GM21529 (cell line): ENCODE measurements around the gene RIMBP2.

ENCODE experiments used
- ATAC-seq: cut with Tn5 transposase; IDR thresholded peaks from one replicate; pipeline ENCODE4 v1.9.1; 2021; ENCODE audit not compliant: unreplicated experiment

RIMBP2 gene

DNA sequence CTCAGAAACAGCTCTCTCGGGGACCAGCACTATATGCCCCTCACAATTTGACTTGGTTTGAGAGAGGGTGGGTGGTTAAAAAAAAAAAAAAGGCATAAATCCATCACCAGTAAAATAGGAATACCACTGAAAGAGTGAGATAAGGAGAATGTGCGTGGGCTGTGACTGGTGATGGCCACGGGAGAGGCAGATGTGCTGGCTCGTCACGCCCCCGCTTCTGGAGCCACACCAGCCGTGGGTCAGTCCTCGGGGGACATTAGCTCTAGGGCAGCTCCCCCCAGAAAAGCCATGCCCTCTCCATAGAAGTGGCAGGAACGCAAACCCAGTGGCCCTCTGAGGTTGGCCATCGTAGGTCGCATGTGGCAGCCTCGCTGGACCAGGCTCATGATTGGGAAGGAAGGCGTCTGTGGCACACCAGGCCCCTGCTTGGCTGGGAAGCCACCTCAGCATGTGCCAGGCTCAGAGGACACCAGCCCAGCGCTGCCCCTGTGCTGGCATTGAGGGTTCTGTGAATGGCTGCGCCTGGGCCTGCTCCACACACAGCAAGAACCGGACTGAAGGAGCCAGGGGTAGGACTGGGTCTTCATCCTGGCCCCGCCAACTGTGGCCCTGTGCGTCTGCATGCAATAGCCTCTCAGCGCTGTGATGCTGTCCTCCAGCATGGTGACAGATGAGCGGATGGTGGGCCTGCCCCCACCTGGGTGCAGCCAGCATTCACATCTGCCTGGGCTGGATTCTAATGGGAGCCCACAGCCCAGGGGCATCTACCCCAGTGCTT is 267.9 kb downstream of the RIMBP2 start:
- no peak for ATAC-seq

GRCh38 chr12:130447655-130447965 is 268.5 kb downstream of the RIMBP2 start:
- ATAC-seq: no peak

DNA sequence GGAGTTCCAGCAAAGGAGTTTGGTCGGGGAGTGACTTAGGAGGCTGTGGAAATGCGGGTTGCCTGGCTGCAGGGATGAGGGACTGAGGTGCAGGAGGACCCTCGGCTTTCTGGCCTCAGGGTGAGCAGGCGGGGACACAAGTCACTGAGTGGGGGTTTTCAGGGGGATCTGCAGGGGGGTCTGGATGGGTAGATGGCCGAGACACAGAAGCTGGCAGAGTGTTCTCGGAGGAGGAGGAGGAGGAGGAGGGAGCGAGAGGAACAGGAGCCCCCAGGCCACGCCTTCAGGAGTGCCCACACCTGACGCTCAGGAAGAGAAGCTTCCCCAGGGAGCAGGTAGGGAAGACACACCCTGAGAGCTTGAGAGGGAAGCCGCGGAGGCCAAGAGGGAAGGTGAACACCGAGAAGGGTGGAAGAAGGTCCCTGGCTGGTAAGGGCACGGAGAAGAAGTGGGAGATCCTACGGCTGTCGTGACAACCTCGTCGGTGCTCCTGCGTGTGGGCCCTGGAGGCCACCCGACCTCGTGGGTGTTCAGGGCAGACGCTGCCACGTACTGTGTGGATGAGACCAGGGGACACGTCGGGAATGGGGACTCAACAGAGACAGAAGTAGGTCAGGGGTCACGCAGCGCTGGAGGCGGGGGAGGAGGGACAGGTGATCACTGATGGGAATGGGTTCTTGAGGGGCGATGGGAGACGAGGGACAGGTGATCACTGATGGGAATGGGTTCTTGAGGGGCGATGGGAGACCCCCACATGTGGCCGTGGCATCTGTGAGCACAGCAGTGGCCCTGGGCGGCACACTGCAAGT is 269.0 kb downstream of the RIMBP2 start:
- no peak for ATAC-seq

- ATAC-seq: no peak
Measured at GRCh38 chr12:130444986-130445385, 271.1 kb downstream of the RIMBP2 start.

DNA sequence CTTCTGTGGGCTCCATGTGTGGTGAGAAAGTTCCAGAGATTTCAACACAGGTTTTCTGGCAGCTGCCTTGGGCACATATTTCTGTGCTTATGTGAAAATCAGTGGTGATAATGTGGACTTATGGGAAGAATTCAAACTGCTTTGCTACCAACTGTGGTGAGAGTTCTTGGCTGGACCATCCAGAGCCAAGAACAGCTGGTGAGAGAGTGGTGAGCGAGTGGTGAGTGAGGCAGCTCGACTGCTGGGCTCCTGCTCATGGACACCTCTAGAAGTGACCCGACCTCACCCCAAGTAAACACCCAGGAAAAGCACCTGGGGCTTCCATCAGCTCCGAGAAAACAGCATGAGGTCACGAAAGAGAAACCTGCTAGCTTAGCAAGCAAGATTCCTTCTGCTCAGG is 272.0 kb downstream of the RIMBP2 start:
- no peak for ATAC-seq

DNA sequence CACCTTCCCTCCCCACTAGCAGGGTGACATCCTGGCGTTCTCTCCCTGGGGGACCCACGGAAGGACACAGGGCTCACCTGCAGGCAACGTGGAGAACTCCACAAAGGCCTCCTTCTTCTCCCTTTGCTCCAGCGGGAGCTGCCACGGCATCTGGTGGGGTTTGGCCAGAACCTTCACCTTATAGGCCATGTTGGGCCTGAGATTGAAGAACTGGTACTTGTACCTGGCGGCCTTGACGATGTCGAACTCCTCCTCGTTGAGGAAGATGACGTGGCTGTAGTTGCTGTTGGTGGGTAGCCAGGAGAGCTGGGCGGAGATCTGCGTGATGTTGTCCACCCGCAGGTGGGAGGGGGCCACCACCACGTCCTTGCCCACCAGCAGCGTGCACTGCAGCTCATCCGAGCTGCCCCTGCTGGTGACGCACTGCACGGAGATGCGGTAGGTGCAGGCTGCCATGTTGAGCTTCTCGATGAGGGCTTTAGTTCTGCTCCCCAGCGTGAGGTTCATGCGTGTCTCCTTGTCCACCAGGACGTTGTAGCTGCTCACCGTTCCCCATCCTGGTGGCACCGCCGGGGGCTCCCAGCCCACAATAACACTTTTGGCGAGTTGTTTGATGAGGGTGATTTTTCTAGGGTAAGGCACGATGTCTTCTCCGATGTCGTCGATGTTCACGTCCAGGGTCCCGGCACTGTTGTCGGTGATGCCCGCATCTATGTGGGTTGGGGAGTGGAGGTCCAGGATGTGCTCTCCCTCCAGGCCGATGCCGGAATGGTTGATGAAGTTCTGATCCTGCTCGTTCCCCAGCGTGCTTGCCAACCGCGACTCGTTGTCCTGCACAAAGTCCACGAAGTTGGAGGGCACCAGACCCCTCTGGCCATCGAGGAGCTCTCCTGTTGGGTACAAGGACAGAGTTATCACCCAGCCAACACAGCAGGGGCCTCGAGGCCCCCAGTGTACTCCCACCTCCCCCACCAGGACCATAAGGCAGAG is 274.0 kb downstream of the RIMBP2 start:
- no peak for ATAC-seq

DNA sequence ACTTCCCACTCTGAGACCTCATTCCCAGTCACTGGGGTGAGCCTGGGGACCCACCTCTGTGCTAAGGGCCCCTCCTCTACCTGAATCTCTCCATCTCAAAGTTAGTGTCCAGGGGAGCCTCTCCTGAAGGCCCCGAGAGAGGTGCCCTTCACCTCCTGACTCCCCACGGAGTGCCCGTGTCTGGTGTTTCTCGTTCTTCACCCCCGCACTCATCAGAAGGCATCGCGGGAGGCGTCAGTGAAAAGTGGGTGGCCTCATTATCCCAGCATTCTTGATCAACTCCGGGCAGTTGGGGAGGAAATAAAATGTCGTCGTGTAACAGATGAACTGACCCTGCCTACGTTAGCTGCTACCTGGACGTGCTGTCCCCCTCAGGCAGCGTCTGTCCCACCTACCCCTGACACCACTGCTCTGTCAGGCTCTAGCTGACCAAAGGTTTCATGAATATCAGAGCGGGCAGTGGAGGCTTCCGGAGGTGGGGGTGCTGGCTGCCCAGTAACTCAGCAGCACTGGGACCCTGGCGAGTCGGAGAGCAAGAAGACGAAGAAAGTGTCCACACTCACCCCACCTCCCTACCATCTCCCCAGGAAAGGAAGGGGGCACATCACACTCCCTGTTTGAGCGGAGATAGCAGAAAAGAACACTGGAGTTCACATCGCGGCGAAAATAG is 275.6 kb downstream of the RIMBP2 start:
- no peak for ATAC-seq

DNA sequence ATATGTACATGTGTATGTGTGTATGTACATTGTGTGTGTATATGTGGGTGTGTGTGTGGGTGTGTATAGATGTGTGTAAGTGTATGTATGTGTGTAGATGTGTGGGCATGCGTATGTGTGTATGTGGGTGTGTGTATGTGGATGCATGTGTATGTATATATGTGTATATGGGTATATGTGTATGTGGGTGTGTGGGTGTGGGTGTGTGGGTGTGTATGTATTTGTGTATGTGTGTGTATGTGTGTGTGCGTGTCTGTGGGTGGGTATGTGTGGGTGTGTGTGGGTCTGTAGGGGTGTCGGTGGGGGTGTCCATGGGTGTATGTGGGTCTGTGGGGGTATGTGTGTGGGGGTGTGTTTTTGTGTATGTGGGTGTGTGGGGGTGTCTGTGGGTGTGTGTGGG is 276.8 kb downstream of the RIMBP2 start:
- no peak for ATAC-seq

- no peak for ATAC-seq
Measured at GRCh38 chr12:130438711-130439110, 277.4 kb downstream of the RIMBP2 start.

DNA sequence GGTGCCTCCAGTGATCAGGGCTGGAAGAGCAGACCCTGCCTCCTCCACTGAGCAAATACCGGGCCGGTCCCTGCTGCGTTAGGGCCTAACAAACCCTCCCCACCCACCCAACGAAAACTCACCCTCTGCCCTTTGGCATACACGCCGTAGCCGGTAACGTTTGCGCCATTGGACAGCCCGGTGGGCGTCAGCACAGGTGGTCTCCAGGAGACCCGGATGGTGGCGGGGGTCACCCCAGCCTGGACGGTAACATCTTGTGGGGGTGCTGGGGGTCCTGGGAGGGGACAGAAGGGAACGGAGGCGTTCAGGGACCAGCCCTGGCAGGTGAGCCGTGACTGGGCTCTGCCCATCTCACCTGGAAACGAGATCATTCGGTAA is 277.9 kb downstream of the RIMBP2 start:
- ATAC-seq: no peak

DNA sequence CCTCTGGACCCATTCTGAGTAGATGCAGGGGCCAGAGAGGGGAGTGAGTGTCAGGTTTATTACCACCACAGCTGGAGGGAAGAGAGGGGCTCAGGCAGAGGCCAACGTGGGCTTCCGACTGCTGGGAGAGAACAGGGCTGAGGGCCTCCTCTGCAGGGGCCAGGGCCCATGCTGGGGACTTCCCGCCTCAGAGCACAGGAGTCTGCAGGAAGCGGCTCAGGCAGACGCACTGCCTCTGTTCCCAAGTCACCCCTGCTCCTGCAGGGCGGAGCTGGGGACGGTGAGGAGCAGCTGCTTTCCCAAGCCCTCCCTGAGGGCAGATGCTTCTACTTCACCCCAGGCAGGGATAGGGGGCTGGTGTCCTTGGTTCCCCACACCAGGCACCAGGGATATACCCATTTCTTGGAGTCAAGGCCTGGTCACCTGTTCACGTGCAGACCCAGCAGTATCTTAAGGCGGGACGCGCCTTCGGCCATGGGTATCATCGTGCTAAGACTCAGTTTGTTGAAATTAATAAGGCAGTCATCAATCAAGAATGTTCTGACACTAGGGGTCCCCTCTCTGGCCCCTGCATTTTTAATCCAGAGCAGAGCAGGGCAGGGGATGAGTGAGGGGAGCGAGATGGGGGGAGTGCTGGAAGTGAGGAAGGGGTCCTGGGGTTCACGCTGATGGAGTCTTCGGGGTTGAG is 278.4 kb downstream of the RIMBP2 start:
- ATAC-seq: no peak

- no peak for ATAC-seq
Measured at GRCh38 chr12:130436741-130437501, 279.2 kb downstream of the RIMBP2 start.

DNA sequence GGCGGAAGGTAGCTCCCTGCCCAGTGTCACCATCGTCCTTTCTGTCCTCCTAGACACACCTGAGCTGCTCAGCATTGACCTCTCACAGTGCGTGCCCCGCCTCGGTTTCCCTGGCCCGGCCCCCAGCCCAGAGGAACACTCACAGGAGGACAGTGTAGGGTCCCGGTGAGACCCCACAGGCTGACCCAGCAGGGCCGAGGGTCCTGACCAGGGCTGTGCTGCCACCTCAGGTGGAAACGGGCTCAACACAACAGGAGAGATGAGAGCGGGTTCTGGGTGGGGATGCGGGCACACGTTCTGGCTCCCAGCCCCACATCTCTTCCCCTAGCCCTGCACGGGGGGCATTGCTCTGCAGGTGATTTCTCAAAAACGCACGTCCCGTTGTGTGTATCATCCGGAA is 280.3 kb downstream of the RIMBP2 start:
- ATAC-seq: no peak

- no peak for ATAC-seq
Measured at GRCh38 chr12:130435331-130435730, 280.8 kb downstream of the RIMBP2 start.

DNA sequence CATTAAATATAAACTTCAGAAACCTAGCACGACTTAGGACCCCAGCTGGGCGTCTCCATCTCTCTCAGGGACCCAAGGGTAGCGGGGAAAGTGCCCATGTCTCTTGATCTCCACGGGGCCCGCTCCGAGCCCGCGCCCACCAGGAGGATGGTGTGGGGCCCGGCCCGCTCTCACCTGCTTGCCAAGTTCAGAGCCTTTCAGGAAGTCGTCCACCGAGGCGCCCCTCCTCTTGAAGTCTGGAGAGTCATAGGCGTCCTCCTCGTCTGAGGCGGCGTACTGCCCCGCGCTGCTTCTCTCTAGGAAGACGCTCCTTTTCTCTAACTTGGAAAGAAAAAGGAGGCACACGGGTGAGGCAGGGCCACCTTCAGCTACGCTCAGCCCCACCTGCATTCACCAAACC is 281.5 kb downstream of the RIMBP2 start:
- ATAC-seq: no peak

GRCh38 chr12:130433834-130434233 is 282.3 kb downstream of the RIMBP2 start:
- ATAC-seq: no peak

DNA sequence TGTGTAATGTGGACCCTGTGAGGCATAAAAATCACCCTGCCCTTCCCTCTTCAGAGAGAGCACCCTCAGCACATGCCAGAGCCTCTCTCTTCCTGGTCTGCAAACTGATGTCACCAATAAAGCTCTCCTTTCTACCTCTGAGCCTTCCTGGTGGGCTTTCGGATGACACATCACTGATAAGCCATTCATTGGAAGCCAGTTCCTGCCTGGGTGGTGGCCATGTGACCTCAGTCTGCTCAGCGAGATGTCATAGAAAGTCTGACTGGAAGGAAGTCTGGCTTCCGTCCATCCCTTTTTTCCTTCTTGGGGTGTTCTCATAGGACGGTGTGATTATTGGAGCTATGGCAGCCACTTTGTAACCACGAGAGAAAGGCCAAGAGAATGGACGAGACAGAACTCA is 282.7 kb downstream of the RIMBP2 start:
- no peak for ATAC-seq

GRCh38 chr12:130431176-130431575 is 284.9 kb downstream of the RIMBP2 start:
- ATAC-seq: no peak

DNA sequence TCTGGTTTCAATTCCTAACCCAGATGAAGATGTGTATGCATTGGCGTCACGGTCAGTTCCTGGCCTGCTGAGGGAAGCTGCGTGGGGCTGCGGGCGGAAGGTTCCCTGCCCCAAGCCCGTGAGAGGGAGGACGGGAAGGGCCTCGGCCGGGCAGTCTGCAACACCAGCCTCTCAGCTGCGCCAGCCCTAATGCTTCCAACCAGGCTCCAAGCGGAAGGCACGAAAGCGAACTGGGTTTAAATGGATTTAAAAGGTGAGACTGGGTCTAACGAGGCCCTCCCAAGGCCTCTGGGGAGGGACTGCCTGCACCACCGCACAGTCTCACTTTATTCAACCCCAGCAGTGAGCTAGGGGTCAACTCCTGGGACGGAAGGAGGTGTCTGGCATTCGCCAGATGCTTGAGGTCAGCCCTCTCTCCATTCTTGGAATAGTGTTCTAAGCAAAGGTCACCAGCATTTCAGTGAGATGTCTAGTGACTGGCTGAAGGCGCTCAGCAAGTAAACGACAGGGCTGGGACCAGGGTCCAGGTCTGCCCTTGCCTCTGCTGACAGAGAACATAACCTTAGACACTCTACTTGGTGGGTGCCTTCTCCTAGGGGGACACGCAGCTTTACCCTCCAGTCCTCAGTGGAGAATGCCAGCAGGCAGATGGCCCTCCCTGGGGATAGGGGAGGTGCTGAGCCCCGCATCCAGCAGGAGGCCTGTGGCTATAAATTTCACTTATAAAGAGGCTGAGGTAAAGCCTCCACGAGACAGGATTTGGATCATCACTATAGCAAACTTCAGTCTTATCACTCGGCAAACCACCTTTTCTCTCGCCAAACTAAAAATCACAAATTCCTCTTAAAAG is 286.2 kb downstream of the RIMBP2 start:
- no peak for ATAC-seq
